Muscle layer of duodenum (tissue), 2 donors: ENCODE results near the gene ULK4.
"Not testable (repeated sequence)": the region's sequence is repeated elsewhere in the genome, so short reads cannot be mapped to it uniquely, and the experiment has no call there.

ENCODE experiments used
- H3K27ac ChIP-seq: one replicate; pipeline ENCODE4 v1.7.0; 2013; ENCODE audit warnings: mild to moderate bottlenecking, low read length
- H3K27me3 ChIP-seq: one replicate; pipeline ENCODE4 v1.7.0; 2013; ENCODE audit warnings: low read depth, mild to moderate bottlenecking, control low read depth, low read length
- H3K36me3 ChIP-seq, 2 donors: one replicate each; pipeline ENCODE4 v1.7.0; 2013; ENCODE audit warnings: low read length in 2 of 2, control low read depth in 1 of 2, mild to moderate bottlenecking in 1 of 2; ENCODE audit not compliant: insufficient read depth in 2 of 2, control insufficient read depth in 1 of 2
- H3K4me1 ChIP-seq, 2 donors: one replicate each; pipeline ENCODE4 v1.7.0; 2013; ENCODE audit warnings: low read length in 2 of 2, mild to moderate bottlenecking in 2 of 2, control low read depth in 1 of 2, moderate library complexity in 1 of 2; ENCODE audit not compliant: insufficient read depth in 2 of 2, control insufficient read depth in 1 of 2
- H3K4me3 ChIP-seq, 2 donors: one replicate each; pipeline ENCODE4 v1.7.0; 2013; ENCODE audit warnings: low read length in 2 of 2, low read depth in 1 of 2, mild to moderate bottlenecking in 1 of 2
- H3K9me3 ChIP-seq, 2 donors: one replicate each; pipeline ENCODE4 v1.7.0; 2013; ENCODE audit warnings: low read length in 2 of 2, control low read depth in 1 of 2, mild to moderate bottlenecking in 1 of 2; ENCODE audit not compliant: control insufficient read depth in 1 of 2
- donor health status: healthy.

The ULK4 gene

DNA sequence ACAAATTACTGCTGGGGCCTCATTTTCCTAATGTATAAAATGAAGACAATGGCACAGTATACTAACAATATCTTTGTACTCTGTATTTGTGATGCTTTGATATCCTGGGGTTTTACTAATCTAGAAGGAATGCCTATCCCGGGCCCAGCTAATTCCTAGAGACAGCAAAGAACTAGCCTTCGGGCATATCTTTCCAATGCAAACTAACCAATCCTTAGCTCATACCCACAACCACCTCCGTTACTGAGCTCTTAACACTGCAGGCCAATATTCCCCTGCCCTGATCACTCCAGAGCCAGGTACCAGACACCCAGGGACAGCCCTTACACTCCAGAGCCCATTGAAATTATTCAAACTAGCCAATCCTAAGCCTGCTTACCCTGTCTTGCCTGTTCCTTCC is 309.0 kb downstream of the ULK4 start:
- no peaks in the 10 kb centered on the region for H3K27me3 ChIP-seq
- H3K4me3 ChIP-seq, result no peak overlapping the region
- H3K36me3 ChIP-seq, result no peaks in the 10 kb centered on the region
- H3K9me3 ChIP-seq, result no peaks in the 10 kb centered on the region
- H3K4me1 ChIP-seq, result peaks cover 0 to 11% of the 10 kb centered on the region in 2 donors
- no peak overlapping the region for H3K27ac ChIP-seq

GRCh38 chr3:41652506-41652905 is 309.4 kb downstream of the ULK4 start:
- Histone ChIP-seq H3K9me3 (no peaks in the 10 kb centered on the region), H3K4me3 (no peak overlapping the region), H3K4me1 (peaks cover 0 to 11% of the 10 kb centered on the region in 2 donors), H3K36me3 (no peaks in the 10 kb centered on the region), H3K27ac (no peak overlapping the region), H3K27me3 (no peaks in the 10 kb centered on the region)

DNA sequence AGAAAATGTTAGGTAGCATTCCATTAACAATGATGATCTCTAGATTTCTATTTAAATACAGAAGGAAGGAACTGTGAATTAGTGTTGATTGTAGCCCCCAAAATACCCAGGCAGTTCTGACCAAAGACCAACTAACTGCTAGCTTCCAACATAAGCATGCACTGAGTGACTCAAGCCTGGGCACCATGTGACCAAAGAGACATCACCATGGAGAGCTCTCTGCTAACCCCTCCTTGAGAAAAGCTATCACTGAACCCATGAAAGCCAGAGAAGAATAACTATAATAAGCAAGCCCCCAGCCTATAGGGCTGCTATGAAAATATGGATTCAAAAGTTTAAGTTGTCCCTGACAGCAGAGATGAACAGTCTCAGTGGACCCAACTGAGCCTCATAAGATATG is 310.2 kb downstream of the ULK4 start:
- H3K36me3 ChIP-seq, result no peaks in the 10 kb centered on the region
- no peak overlapping the region for H3K27ac ChIP-seq
- H3K4me3 ChIP-seq, result no peak overlapping the region
- H3K4me1 ChIP-seq, result peaks cover 0 to 11% of the 10 kb centered on the region in 2 donors
- H3K27me3 ChIP-seq, result no peaks in the 10 kb centered on the region
- no peaks in the 10 kb centered on the region for H3K9me3 ChIP-seq

DNA sequence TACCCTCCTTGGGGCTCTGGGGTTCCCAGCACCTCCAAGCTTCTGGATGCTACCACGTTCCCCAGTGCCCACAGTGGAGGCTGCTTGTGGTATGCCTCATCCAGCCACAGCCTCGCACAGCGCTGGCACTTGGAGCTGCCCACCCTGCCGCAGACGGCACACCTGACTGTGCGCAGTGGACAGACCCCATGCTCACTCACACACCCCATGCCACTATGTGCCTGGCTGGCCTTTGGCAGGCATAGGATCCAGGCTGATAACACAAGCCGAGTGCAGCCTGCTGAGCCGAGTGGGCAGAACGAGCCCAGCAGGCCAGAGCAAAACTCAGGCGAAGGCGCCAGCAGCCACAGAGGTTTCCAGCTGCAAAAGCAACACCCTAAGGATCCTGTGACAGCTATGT is 311.5 kb downstream of the ULK4 start:
- H3K36me3 ChIP-seq, result no peaks in the 10 kb centered on the region
- H3K4me1 ChIP-seq, result peaks cover 0 to 11% of the 10 kb centered on the region in 2 donors
- H3K27ac ChIP-seq, result no peak overlapping the region
- H3K4me3 ChIP-seq, result no peak overlapping the region
- H3K9me3 ChIP-seq, result no peaks in the 10 kb centered on the region
- no peaks in the 10 kb centered on the region for H3K27me3 ChIP-seq

GRCh38 chr3:41649129-41649739 is 312.7 kb downstream of the ULK4 start:
- no peak overlapping the region for H3K4me3 ChIP-seq

GRCh38 chr3:41647730-41648129 is 314.2 kb downstream of the ULK4 start:
- H3K4me1 ChIP-seq, H3K9me3 ChIP-seq, H3K27ac ChIP-seq, H3K4me3 ChIP-seq, H3K27me3 ChIP-seq, H3K36me3 ChIP-seq: not testable (repeated sequence)

More at GRCh38 chr3:41649129-41649739, 312.7 kb downstream of the ULK4 start:
- Histone ChIP-seq H3K36me3 (no peaks in the 10 kb centered on the region), H3K27ac (no peak overlapping the region), H3K9me3 (no peaks in the 10 kb centered on the region), H3K4me1 (peaks cover 0 to 11% of the 10 kb centered on the region in 2 donors), H3K27me3 (no peaks in the 10 kb centered on the region)

- Histone ChIP-seq H3K27me3 (no peaks in the 10 kb centered on the region), H3K36me3 (no peaks in the 10 kb centered on the region)
These were observed 321.8 kb downstream of the ULK4 start for GRCh38 chr3:41640076-41640475.

DNA sequence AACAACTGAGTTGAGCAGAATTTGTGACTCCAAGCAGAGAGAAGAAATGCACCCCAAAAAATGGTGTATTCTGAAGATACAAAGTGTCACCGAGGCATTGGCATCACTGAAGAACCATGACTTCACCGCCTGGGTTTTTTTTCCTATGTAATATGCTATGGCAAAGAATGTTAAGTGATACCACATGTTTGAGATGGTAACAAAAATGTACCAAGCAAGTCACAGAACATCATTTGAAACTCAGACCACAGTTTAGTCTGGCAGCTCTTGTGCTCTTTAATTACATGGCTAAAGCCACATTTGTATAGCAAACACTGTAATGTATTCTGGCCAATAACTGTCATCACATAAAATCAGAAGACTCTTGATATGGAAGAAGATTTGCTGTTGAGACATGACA is 323.5 kb downstream of the ULK4 start:
- Histone ChIP-seq H3K4me3 (no peak overlapping the region), H3K36me3 (no peaks in the 10 kb centered on the region), H3K4me1 (no peaks in the 10 kb centered on the region), H3K27me3 (no peaks in the 10 kb centered on the region), H3K9me3 (no peaks in the 10 kb centered on the region), H3K27ac (no peak overlapping the region)

More at GRCh38 chr3:41640076-41640475, 321.8 kb downstream of the ULK4 start:
- no peak overlapping the region for H3K4me3 ChIP-seq
- no peaks in the 10 kb centered on the region for H3K4me1 ChIP-seq
- H3K9me3 ChIP-seq, result no peaks in the 10 kb centered on the region
- no peak overlapping the region for H3K27ac ChIP-seq

- Histone ChIP-seq H3K4me1 (no peaks in the 10 kb centered on the region), H3K27ac (no peak overlapping the region), H3K27me3 (no peaks in the 10 kb centered on the region), H3K36me3 (no peaks in the 10 kb centered on the region), H3K4me3 (no peak overlapping the region), H3K9me3 (no peaks in the 10 kb centered on the region)
These were observed 329.2 kb downstream of the ULK4 start for GRCh38 chr3:41632700-41633099.

GRCh38 chr3:41630708-41631107 is 331.2 kb downstream of the ULK4 start:
- no peaks in the 10 kb centered on the region for H3K9me3 ChIP-seq
- H3K4me3 ChIP-seq, result no peak overlapping the region
- H3K36me3 ChIP-seq, result no peaks in the 10 kb centered on the region
- no peaks in the 10 kb centered on the region for H3K27me3 ChIP-seq
- H3K27ac ChIP-seq, result no peak overlapping the region
- no peaks in the 10 kb centered on the region for H3K4me1 ChIP-seq

DNA sequence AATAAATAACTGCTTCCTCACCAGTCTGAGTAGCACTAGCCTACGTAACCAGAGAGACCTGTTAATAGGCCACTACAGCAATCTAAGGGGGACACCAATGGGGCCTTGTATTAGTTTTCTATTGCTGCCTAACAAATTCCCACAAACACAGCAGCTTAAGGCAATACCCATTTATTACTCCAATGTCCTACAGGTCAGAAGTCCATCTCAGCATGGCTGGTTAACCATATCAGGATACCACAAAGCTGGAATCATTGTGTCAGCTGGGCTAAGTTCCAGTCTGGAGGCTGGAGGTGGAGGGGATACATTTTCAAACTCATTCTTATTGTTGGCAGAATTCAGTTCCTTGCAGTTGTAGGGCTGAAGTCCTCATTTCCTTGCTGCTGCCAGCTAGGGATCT is 331.9 kb downstream of the ULK4 start:
- H3K4me3 ChIP-seq, result no peak overlapping the region
- no peaks in the 10 kb centered on the region for H3K4me1 ChIP-seq
- H3K27me3 ChIP-seq, result no peaks in the 10 kb centered on the region
- no peaks in the 10 kb centered on the region for H3K36me3 ChIP-seq
- no peaks in the 10 kb centered on the region for H3K9me3 ChIP-seq
- no peak overlapping the region for H3K27ac ChIP-seq

DNA sequence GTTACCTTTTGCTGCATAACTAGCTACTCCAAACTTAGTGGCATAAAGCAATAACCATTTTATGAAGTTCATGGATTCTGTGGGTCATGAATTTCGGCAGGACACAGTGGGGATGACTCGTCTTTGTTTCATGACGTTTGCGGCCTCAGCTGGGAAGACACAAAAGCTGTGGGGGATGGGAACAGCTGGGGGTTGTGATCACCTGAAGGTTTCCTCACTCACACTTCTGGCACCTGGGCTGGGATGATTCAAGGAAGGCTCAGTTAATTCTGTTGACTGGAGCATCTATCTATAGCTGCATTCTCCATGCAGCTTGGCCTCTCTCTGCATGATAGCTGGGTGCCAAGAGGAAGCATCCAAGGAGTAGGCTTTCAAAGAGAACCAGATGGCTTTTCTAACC is 332.8 kb downstream of the ULK4 start:
- Histone ChIP-seq H3K4me1 (no peaks in the 10 kb centered on the region), H3K27ac (no peak overlapping the region), H3K9me3 (no peaks in the 10 kb centered on the region), H3K4me3 (no peak overlapping the region), H3K36me3 (no peaks in the 10 kb centered on the region), H3K27me3 (no peaks in the 10 kb centered on the region)
